NCI-H2171 treated with DMSO at 0.1 percent for 48 hours (cell line): ENCODE data around the gene DUSP6.
"Not testable (repeated sequence)": the region's sequence is repeated elsewhere in the genome, so short reads cannot be mapped to it uniquely, and the experiment has no call there.

Source experiments
- DNase-seq: peaks from one replicate; lab custom pipeline; 2025; lab: John Stamatoyannopoulos, UW

The DUSP6 gene

DNA sequence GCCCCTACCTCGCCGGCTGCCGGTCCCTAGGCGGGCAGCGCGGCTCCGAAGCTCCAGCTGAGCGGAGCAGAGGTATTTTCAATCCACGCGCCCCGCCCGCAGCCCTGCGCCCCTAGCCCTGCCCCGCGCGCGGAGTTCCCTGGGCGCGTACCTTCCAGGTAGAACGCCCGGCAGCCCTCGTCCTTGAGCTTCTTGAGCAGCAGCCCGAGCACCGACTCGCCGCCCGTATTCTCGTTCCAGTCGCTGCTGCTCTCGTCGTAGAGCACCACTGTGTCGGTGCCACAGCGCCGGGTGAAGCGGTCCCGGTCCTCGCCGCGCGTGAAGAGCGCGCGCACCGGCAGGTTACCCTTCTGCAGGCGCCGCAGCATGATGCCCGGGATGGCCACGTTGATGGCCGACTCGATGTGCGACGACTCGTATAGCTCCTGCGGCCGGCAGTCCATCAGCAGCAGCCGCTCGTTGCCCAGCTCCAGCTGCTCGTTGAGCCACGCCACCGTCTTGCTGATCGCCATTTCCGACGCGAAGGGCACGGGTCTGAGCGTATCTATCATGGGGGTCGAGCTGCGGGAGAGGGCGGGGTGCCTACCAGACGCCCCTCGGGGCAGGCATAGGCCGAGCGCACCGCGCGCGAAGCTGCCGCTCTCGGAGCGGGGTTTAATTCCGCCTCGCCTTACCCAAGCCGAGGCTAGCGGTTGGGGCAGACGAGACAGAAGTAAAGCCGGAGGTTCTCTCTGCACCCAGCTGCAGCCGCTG is 636 bp downstream of the DUSP6 start:
- no peak for DNase-seq

DNA sequence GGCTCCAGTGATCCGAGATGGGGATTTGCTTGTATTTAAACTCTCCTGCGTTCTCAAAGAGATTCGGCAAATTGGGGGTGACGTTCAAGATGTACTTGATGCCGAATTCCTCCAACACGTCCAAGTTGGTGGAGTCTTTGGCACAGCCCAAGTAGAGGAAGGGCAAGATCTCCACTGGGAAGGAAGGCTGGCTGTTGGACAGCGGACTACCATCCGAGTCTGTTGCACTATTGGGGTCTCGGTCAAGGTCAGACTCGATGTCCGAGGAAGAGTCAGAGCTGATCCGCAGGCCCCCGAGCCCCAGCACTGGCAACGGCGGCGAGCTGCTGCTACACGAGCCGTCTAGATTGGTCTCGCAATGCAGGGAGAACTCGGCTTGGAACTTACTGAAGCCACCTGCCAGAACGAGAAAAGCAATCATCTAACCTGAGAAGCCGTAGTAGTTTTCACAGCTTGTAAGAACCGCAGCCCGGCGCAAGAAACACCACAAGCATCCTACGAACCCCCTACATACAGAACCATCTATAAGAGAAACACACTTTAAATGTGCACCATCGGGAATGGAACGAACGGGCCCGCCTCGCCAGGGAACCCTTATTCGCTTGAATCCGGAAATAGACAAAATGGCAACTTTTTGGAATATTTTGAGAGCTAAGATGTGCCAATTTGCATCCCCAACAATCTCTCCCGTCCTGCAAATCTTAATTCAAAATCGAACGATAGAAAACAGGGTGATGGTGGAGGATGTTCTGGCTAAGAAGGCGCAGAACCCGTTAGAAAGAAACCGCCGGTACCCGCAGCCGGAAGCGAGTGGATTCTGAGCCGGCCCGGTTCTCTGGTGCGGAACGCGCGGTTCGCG is 1.4 kb downstream of the DUSP6 start:
- DNase-seq, result no peak

DNA sequence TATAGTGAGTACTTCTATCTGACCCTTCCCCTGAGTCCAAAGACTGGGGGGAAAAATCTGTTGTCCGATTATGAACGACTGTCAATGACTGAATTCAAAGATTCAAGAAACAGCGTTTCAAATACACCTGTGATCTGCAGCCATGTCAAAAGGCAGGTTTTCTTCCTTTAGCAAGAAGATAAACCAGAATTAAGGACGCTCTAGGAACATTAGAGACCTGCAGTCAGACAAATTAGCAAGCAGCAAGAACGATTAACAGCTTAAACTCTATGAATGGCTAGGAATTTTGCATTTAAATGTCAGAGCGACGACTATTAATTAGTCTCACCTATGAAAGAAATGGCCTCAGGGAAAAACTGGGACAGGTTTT is 2.1 kb downstream of the DUSP6 start:
- no peak for DNase-seq

DNA sequence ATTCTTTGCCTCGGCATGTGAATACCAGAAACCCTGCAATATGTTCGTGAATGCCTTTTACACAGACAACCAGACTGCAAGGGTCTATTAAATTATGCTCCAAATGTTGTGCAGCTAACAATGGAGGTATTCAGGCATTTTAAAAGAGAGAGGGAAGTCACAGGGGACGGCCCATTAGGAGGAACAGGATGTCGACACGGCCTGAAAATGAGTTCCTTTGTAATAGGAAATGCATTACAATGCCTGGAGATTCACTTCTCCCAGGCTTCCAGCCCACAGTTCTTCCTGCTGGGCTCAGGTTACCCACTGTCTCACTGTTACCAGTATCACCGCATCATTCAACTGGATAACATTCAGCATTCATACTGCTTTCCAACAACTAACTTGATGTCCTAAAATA is 2.5 kb downstream of the DUSP6 start:
- DNase-seq, result peak; percentile 20

DNA sequence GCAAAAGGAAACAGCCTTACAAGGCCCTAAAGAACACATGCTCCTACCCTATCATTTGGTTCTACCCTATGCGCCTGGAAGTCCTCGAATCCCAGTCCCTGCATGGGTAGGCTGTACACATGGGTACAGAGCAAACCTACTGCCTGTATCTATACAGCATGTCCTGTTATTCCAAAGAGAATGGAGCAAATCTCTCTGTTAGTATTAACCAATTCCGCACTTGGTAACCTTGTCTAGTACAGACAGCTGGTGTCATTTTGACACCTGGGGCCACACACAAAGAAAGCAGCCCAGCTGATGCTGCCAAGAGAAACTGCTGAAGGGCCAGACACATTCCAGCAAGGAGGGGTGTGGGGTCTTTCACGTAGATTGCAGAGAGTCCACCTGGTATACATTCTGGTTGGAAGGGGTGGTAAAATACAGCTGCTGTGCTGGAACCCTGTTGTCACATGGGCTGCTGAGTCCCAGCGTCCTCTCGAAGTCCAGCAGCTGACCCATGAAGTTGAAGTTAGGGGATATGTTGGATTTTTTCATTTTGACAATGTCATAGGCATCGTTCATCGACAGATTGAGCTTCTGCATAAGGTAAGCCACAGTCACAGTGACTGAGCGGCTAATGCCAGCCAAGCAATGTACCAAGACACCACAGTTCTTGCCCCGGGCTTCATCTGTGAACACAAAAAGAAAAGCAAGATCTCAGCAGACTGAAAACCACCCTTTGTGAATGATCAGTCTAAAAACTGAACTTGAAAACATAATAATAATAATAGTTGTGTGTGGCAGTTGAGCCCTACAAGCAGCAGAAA is 3.2 kb downstream of the DUSP6 start:
- DNase-seq, result no peak

DNA sequence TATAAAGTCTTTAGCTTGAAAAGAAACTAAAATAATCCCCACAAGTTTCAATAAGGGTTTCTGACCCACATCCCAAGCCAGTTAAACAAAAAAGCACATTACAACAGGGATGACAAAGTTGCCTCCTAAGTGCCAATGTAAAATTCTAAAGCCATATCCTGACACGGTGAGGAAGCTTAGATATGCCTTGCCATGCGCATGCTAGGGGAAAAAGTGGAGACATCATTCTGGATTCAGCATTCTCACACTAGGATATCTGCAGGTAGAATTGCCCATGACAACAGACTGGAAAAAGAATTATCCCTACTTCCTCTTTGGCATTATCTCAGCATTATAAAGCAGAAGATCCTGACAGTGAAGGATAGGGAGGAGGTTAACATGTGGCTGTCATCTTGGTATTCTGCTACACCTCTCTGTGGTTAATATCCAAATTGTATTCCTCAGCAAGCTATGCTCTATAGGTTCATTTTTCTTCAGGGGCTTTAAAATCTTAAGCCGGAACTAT is 4.9 kb downstream of the DUSP6 start:
- no peak for DNase-seq

DNA sequence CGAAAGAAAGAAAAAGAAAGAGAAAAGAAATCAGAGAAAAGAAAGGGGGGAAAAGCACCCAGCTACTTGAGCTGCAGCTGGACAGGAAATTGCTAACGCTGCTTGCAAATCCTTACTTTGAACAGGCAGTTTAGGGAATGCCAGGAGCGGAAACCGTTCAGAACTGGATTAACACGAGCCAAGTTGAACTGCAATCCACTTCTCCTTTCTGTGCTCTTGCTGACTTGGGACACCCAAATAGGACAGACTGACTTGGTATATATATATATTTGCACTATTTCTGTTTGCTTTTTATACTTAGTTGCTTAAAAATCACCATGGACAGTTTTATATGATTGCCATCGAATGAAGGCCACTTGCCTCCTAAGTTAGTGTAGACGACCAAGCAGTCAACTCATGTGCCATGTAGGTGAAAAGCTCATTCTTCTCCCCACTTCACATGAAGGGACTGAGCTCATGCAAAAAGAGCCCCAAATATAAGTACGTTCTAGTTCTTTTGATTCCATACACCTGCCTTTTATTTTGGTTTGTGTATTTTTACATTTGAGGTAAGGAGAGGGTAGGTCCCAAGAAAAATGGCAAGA is 5.5 kb downstream of the DUSP6 start:
- DNase-seq, result no peak

DNA sequence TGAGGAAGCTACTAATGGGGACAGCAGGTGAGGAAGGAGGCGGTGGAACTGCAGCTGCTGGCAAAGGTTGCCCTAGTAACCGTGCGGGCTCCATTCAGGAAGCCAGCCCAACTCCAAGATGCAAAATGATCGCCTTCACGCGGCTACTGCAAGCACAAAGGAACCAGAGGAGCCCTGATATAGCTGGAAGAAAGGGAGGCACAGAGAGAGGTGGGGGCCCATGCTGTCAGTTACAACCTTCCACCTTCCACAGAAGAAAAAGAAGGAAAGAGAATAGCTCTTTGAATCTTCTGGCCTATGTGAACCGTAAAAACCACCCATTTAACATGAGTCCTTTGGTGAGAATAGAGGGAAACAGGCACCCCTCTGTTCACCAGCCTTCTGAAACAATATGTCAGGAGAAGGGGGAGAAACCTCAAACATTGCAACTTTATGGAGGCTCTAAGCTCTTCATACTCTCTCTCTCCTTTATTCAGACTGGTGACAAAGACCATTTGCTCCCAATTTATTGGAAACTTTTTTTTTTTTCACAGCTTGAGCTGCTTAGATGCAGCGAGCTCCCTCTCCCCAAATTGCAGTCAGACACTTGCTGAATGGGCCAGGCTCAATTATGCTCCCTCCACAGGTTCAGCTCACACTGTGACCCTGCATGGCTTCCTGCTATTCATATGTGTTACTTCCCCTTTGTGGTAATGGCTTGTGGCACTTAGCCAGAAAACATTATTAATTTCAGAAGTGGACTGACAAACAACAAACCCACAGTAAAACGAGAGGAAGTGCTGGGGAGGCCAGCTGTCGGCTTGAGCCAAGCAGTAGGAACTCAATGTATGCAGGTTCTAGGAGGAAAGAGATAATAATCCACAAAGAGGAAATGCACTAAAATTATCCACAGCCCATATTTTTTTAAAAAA is 6.2 kb downstream of the DUSP6 start:
- DNase-seq, result peak; percentile 8

DNA sequence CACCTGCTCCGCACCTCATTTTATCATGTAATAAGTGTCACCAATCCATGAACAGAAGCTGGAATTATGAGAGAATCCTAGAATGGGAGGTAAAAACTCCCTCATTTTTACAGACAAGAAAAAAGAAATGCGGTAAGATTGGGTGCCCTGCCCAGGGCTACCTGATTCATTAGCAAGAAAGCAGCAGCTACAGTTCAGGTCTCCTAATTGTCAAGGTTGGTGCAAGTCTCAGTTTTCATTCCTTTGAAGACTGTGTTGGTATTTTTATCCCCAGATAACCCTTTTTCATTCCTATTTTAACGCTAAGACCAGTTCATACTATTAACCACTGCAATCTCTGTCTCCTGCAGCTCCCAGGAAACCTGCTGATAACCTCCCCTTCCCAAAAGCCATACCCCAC is 6.9 kb downstream of the DUSP6 start:
- DNase-seq, result no peak

DNA sequence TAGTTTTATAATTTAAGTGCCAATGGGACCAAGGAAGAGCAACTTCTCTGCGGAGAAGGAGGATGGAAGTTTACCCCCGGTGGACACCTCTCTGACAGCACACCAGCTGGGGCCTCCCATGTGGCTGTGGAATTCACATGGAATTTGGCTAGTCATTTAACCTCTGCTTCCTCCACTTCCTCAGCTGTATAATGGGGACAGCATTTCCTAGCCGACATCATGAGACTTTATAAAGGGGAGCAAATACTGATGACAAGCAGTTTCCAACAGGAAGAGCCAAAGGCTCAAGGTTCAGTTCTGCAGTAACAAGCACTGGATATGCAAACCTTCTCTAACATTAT is 7.5 kb downstream of the DUSP6 start:
- no peak for DNase-seq

DNA sequence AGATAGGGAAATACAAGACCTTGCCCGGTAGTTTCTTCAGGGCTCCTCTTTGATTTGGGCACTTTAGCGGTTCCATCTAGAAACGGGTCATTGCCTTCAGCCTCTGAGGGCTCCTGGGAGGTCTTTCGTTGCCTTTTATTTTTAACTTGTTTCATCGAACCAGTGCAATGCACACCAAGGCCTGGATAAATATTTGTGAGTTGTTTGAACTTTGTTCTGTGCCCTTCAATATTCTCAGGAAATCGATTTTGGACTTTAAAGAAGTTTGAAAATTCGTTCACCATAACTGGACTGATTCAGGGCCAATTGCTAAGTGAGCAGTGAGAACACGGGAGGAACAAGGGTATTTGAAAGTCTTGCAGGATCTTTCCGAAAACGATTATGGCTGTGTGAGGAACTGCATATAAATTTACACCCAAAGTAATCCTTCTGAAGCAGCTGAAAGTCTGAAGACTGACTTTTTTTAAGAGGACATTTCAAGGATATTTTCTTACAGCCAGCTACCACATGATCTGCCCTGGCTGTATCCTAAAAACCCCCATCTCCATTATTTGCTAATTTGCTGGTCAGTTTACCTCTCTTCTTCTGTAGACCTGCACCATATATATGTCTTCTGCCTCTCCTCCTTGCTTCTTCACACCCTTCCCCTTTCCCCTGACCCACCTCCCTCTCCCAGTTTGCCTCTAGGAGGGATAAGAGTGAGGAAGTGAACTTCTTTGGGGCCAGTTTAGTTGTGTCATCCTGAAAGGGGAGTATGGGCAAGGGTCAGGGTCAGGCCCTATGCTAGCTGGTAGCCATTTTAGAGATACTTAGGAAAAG is 8.0 kb downstream of the DUSP6 start:
- no peak for DNase-seq

DNA sequence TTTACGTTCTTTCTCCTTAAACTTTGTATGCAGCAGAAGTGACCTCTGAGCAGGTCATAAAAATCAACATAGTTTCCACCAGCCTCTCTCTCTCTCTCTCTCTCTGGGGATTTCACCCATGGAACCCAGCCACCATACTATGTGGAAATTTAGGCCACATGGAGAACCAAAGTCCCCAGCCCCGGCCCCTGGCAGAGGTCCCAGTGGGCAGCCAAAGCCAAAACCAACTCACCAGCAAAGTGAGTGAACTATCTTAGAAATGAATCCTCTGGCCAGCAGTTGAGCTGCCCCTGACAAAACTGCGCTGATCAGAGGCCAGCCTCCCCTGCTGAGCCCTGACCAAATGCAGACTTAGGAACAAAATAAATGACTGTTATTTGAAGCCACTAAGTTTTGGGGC is 9.2 kb downstream of the DUSP6 start:
- no peak for DNase-seq

DNA sequence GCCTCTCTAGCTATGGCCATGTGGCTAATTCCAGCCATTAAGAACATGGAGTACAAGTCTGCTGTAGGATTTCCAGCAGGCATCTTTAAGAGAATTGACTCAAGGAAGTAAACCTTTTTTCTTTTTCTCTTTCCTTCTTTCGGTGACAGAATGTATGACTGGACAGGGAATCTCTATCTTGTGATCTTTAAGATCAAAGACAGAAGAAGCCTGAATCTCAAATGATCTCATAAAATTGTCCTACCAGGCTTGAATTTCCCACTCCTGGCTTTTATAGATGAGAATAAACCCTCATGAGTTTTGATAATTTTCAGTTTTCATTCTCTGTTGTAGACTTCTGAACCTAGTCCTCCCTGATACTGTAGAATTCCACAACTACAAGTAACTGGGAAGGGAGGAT is 11.4 kb downstream of the DUSP6 start:
- no peak for DNase-seq

DNA sequence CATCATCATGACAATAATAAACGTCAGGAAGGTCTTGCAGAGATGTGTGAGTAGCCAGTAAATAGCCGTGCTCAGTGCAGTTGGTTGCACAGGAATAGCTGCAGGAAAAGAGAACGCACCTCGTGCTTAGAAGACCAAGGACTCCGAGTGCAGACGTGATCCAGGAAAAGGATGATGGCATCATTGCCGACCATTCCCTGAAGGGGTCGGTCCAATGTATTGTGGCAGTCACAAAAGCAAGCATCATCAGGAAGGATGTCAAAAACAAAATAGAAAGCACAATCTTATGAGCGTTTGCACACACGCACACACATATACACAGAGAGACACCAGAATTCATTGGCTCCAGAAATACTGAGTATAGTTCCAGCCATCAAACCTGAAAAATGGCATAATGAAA is 12.8 kb downstream of the DUSP6 start:
- no peak for DNase-seq

DNA sequence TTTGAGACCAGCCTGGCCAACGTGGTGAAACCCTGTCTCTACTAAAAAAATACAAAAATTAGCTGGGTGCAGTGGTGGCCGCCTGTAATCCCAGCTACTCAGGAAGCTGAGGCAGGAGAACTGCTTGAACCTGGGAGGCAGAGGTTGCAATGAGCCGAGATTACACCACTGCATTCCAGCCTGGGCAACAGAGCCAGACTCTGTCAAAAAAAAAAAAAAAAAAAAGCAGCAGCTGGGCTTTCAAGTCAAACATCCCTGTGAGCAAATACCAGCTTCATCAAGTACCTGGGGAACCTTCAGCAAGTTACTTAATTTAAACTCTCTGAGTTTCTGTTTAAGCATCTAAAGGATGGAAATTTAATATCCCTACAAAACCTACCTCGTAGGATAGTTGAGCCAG is 15.2 kb downstream of the DUSP6 start:
- not testable (repeated sequence) for DNase-seq

DNA sequence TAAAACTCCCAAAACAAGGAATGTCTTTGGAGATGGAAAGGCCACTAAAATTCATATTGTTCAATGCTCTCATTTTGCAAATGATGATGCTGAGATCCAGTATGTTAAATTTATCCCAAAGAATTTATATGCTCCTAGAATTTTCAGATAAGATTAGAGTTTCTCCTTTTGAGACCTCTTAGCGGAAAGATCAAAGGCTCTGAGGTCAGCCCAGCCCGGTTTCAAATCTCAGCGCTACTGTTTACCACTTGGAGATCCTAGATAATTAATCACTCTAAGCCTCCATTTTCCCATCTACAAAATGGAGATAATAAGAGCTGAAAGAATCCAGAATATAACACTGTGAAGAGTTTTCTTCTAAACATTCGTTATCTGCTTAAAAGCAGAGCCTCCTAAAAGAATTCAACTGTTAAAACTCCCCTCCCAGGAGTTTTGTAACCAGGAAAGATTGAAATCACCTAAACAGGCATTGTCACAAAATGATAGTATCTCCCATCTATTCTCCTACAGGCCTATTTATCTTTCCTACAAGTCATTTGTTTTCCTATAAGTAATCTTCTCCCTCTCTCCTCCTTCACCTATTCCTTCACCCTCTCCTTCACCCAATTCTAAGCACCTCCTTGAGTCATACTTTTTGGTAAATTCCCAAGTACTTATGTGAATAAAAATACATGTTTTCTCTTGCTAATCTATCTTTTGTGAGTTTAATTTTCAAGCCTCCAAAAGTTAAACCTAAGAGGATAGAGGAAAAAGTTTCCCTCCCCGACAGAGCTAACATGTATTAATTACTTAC is 16.7 kb downstream of the DUSP6 start:
- no peak for DNase-seq

DNA sequence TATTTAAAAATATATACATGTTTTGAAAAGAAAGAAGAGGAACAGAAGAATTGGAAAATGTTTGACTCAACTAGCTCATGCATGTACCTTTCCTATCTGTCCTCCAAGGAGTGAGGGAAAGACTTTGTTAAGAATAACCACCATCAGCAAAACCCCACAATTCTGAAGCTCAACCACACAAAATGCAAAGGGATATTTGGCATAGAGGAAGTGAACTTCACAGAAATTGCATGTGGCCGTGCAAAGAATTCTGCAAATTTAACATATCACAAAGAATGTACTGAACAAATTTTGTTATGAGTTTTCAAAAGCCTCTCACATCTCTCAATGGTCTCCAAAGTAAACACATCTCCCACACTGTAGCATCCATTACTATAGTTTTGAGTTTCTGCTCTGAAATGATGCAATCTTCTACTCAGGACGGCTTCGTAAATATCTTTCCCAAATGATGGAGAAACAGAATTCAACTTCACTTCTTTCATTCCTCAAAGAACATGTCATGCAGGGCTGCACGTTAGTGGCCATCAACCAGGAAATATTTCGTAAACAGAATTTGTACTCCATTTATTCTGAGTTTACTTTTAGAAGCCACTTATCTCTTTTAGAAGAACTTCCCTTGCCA is 17.6 kb downstream of the DUSP6 start:
- no peak for DNase-seq

DNA sequence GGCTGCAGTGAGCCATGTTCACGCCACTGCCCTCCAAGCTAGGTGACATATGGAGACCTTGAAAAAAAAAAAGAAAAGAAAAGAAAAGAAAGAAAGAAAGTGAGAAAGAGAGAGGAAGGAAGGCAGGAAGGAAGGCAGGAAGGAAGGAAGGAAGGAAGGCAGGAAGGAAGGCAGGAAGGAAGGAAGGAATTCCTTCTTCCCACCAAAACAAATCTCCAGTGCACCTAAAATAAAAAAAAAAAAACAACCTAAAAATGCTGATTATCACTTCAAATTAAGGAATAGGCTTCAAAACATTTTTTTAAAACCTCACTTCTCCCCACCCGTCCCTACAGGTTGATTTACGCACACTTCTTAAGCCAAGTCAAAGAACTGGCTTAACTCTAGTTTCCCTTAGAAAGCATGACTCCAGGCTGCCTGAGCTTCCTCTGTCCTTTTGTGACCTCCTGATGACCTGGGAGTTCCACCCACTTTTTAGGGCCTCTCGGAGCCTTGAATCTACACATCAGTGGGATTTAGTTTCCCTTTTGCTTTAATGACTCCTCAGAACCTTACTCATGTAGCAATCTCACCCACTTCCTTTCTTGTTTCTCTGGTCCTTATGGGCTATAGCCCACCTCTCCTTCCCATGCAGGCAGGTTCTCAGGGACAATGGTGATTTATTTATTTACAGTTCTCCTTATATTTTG is 18.6 kb downstream of the DUSP6 start:
- DNase-seq, result no peak
